Gastroesophageal sphincter (tissue), 4 donors: Measurements from ENCODE around the gene CEMIP2. TPM values are rescaled to one million over a fixed set of nuclear protein-coding genes. Genes with fewer than 3 reads are reported as not detected.

Experiments
- ATAC-seq: fragments of 150-250 bp; one replicate; pipeline ENCODE4 v1.9.1; 2016; ENCODE audit warnings: mild to moderate bottlenecking, moderate library complexity
- H3K27ac ChIP-seq, 4 donors: fragments of 200-600 bp; sonication (generic) in 3 of 4; 1 replicate in 3 of 4; 2 replicates in 1 of 4; pipeline ENCODE4 v1.5.1; 2016 to 2019
- H3K27me3 ChIP-seq: fragments of 200-600 bp; sonication (generic); one replicate; pipeline ENCODE4 v1.5.1; 2019
- H3K36me3 ChIP-seq, 2 donors: fragments of 200-600 bp; sonication (generic); one replicate each; pipeline ENCODE4 v1.5.1; 2019; ENCODE audit warnings: control low read depth in 1 of 2
- H3K4me1 ChIP-seq, 3 donors: fragments of 200-600 bp; sonication (generic); 1 replicate in 2 of 3; 2 replicates in 1 of 3; pipeline ENCODE4 v1.5.1; 2016 to 2019; ENCODE audit warnings: control low read depth in 2 of 3
- H3K4me3 ChIP-seq, 2 donors: fragments of 200-600 bp; sonication (generic); one replicate each; pipeline ENCODE4 v1.5.1; 2019; ENCODE audit warnings: mild to moderate bottlenecking in 1 of 2, moderate library complexity in 1 of 2
- H3K9me3 ChIP-seq, 3 donors: fragments of 200-600 bp; sonication (generic); one replicate each; pipeline ENCODE4 v1.5.1; 2017 to 2019; ENCODE audit warnings: control low read depth in 2 of 3
- EP300 ChIP-seq: sonication (generic); formaldehyde crosslinking; IDR thresholded peaks from one replicate; pipeline ENCODE4 v1.6.1; 2017; ENCODE audit warnings: antibody characterized with exemption, mild to moderate bottlenecking
- POLR2A ChIP-seq, 2 donors: fragments of 450-650 bp; IDR thresholded peaks; one replicate each; pipeline ENCODE4 v1.6.1; 2017; ENCODE audit warnings: antibody characterized with exemption in 2 of 2, mild to moderate bottlenecking in 2 of 2, moderate library complexity in 1 of 2
- POLR2AphosphoS5 ChIP-seq: sonication (generic); formaldehyde crosslinking; IDR thresholded peaks from one replicate; pipeline ENCODE4 v1.6.1; 2017; ENCODE audit warnings: antibody characterized with exemption
- WGBS, 2 donors: methylation state at CpG; one replicate each; pipeline ENCODE4 v1.1.5; 2018; ENCODE audit warnings: low coverage in 1 of 2; 5-methylcytosine and 5-hydroxymethylcytosine counted together
- total RNA-seq, 4 donors: library from RNA; depleted of rRNA; stranded (reverse); fragments of >200 nt; gene quantifications; one replicate each; pipeline ENCODE4 v1.1.0, GENCODE V29; 2016
- TF ChIP-seq, protein P1 (sequence below), 4 experiments: fragments of 200-600 bp in 2 of 4; fragments of 450-650 bp in 2 of 4; sonication (generic) in 1 of 4; IDR thresholded peaks; one replicate each; pipeline ENCODE4 v1.5.1; 2017 to 2019; ENCODE audit warnings: antibody characterized with exemption in 4 of 4, mild to moderate bottlenecking in 2 of 4, moderate library complexity in 2 of 4

The CEMIP2 gene
- total RNA-seq, 4 donors from 2014 or later = 8.1 to 84.5 (median 17.4) TPM

DNA sequence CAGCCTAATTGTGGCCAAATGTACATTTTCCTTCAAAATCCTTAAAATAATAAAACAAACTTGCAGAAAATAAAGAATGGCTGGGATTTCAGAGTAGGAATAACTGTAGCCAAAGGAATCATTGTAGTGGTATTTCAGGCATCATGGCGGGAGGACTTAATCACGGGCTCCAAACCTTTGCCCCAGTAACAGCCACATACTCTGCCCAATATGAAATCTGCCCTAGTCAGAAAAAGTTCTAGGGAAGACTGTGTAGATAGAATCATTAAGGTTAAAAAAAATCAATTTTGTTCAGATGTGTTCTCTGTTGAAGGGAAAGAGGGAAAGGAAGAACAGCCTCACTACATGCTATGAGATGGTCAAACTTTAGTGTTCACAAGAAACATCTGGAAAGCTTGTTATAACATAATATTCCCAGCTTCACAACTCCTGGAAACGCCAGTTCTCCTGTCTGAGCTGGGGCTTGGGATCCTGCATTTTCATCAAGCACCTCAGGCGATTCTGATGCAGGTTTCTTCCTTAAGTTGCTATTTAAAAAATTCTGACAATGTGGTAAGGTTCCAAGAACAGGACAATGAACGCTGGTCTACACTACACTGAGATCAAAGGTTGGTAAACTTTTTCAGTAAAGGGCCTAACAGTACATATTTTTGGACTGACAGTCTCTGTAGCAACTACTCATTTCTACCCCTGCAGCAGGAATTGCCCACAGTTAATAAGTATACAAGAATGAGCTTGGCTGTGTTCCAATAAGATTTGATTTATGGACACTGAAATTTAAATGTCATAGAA lies 87.9 kb downstream of the CEMIP2 start:
- 42 to 47% methylated on average over 4 to 5 of the region's 5 CpGs for WGBS, 2 donors
- no peaks in the 10 kb centered on the region for H3K9me3 ChIP-seq
- peaks cover 5 to 47% (median 6%) of the 10 kb centered on the region in 3 donors for H3K4me1 ChIP-seq
- no peak overlapping the region for H3K4me3 ChIP-seq
- no peak for ATAC-seq
- TF ChIP-seq, protein P1, sequence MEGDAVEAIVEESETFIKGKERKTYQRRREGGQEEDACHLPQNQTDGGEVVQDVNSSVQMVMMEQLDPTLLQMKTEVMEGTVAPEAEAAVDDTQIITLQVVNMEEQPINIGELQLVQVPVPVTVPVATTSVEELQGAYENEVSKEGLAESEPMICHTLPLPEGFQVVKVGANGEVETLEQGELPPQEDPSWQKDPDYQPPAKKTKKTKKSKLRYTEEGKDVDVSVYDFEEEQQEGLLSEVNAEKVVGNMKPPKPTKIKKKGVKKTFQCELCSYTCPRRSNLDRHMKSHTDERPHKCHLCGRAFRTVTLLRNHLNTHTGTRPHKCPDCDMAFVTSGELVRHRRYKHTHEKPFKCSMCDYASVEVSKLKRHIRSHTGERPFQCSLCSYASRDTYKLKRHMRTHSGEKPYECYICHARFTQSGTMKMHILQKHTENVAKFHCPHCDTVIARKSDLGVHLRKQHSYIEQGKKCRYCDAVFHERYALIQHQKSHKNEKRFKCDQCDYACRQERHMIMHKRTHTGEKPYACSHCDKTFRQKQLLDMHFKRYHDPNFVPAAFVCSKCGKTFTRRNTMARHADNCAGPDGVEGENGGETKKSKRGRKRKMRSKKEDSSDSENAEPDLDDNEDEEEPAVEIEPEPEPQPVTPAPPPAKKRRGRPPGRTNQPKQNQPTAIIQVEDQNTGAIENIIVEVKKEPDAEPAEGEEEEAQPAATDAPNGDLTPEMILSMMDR (IDR thresholded peaks at IDR 0.05) = no peak
- TF ChIP-seq POLR2AphosphoS5 (no peak), EP300 (no peak), POLR2A (IDR thresholded peaks at IDR 0.05) (no peak)
- peak overlapping the region in 3 of 4 donors; percentile 9 to 65 (median 51) for H3K27ac ChIP-seq
- H3K27me3 ChIP-seq = no peaks in the 10 kb centered on the region
- no peaks in the 10 kb centered on the region for H3K36me3 ChIP-seq

DNA sequence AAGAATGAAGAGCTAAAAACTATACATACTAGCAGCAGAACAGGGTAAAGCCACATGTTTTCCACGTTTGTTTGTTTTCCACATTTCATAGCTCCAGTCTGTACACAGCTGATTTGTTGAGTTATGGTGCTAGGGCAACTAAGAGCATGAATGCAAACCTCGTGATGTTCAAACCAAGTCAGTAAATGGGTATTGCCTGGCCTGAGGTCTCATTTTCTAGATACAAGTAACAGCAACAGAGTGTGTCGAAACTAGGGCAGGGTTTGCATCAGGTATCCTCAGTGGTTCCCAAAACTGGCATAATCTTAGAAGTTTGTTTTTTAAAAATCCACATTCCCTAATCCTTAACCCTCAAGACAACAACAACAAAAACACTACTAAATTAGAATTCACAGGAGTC lies 89.3 kb downstream of the CEMIP2 start:
- no peak overlapping the region for H3K4me3 ChIP-seq
- WGBS, 2 donors = 51 to 67% methylated on average over 3 of the region's 3 CpGs
- no peaks in the 10 kb centered on the region for H3K27me3 ChIP-seq
- no peaks in the 10 kb centered on the region for H3K9me3 ChIP-seq
- peaks cover 5 to 39% (median 6%) of the 10 kb centered on the region in 3 donors for H3K4me1 ChIP-seq
- ATAC-seq = no peak
- TF ChIP-seq, protein P1 (IDR thresholded peaks at IDR 0.05) = no peak
- TF ChIP-seq POLR2AphosphoS5 (no peak), EP300 (no peak), POLR2A (IDR thresholded peaks at IDR 0.05) (no peak)
- no peak overlapping the region for H3K27ac ChIP-seq
- no peaks in the 10 kb centered on the region for H3K36me3 ChIP-seq

DNA sequence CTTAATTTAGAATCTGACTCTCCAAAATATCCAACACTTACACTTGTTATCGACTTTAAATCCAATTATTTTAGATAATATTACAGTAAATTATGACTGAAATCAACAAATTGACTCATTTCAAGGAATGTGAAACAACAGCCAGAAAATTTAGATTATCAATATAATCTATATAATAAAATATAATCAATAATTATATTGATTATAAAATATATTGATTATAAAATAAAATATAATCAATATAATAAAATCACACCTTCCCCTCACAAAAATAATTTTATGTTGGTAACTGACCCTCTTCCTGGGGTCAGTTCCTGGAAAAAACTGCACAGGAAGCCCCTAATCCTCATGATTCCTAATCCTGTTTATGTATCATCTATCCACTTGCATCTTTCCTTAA lies 91.1 kb downstream of the CEMIP2 start:
- Histone ChIP-seq H3K27ac (peak overlapping the region in 2 of 4 donors; percentile 42 to 54), H3K4me1 (peaks cover 5 to 35% (median 6%) of the 10 kb centered on the region in 3 donors), H3K36me3 (no peaks in the 10 kb centered on the region), H3K4me3 (no peak overlapping the region), H3K27me3 (no peaks in the 10 kb centered on the region), H3K9me3 (no peaks in the 10 kb centered on the region)
- TF ChIP-seq POLR2AphosphoS5 (no peak), POLR2A (IDR thresholded peaks at IDR 0.05) (no peak), EP300 (no peak)
- TF ChIP-seq, protein P1 (IDR thresholded peaks at IDR 0.05) = no peak
- 100% methylated on average over 1 of the region's 1 CpG for whole genome bisulfite sequencing, 2 donors
- ATAC-seq = no peak

DNA sequence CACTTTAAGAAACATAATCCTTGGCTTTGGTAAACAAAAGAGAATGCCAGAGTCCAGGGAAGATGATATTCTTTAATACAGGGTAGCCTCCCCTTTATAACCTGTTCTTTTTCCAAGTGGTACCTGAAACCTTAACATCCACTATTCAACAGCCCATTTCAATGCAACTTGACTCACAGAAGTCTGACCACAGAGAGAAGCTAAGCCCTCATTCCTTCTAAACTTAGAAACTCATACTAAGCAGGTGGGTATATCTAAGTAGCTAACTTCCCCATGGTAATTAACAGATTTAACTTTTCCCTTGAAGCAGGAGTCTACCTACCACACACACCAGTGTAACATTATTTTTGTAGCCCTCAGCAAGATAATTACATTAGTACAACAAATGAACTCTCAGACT lies 91.9 kb downstream of the CEMIP2 start:
- no peak for ATAC-seq
- no peak for TF ChIP-seq EP300
- no peak for TF ChIP-seq POLR2AphosphoS5
- no peak for TF ChIP-seq POLR2A (IDR thresholded peaks at IDR 0.05)
- TF ChIP-seq, protein P1 (IDR thresholded peaks at IDR 0.05) = no peak
- no peaks in the 10 kb centered on the region for H3K36me3 ChIP-seq
- no peaks in the 10 kb centered on the region for H3K27me3 ChIP-seq
- H3K27ac ChIP-seq = no peak overlapping the region
- H3K4me1 ChIP-seq = peaks cover 5 to 28% (median 6%) of the 10 kb centered on the region in 3 donors
- no peak overlapping the region for H3K4me3 ChIP-seq
- H3K9me3 ChIP-seq = no peaks in the 10 kb centered on the region

DNA sequence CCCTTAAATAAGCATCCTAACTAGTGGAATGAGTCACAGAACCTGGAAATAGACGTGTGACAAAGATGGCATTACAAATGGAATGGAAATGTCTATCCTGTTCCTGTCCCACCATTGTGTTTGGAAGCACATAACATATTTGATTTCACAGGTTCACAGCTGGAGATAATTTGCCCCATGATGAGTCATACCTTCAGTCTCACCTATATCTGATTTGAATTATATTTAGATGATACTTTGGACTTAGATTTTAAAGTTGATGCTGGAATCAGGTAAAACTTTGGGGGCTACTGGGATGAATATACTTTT lies 92.5 kb downstream of the CEMIP2 start:
- 80 to 92% methylated on average over 1 of the region's 1 CpG for WGBS, 2 donors
- Histone ChIP-seq H3K36me3 (no peaks in the 10 kb centered on the region), H3K4me3 (no peak overlapping the region), H3K9me3 (no peaks in the 10 kb centered on the region), H3K27me3 (no peaks in the 10 kb centered on the region), H3K4me1 (peaks cover 2 to 21% (median 6%) of the 10 kb centered on the region in 3 donors), H3K27ac (no peak overlapping the region)
- TF ChIP-seq POLR2AphosphoS5 (no peak), EP300 (no peak)
- no peak for ATAC-seq
